HEK293 (cell line): Measurements from ENCODE around the gene TIMM50.

Experiments used
- CTCF ChIA-PET: fragments of 350-600 bp; formaldehyde crosslinking; extraction: SDS; loops from one replicate; lab custom pipeline; 2021; ENCODE audit warnings: antibody characterized with exemption; lab: Yijun Ruan, JAX
- POLR2A ChIA-PET: fragments of 300-600 bp; formaldehyde crosslinking; extraction: SDS; loops from one replicate; lab custom pipeline; 2020; ENCODE audit warnings: antibody characterized with exemption, inconsistent platforms; lab: Yijun Ruan, JAX
- H3K27ac ChIP-seq: fragments of 200-500 bp; sonication (Bioruptor generic); 2 replicates; pipeline ENCODE4 v1.5.1; 2014; ENCODE audit warnings: low read depth, low read length, control low read depth, inconsistent platforms; ENCODE audit errors: extremely low read depth
- H3K36me3 ChIP-seq, 2 experiments: fragments of 200-500 bp in 1 of 2; sonication (Bioruptor generic) in 1 of 2; 1 replicate in 1 of 2; 2 replicates in 1 of 2; pipeline ENCODE4 v1.5.1; 2014 to 2017; ENCODE audit warnings: inconsistent platforms in 2 of 2, low read length in 2 of 2; ENCODE audit not compliant: control insufficient read depth in 2 of 2, insufficient read depth in 1 of 2
- H3K4me1 ChIP-seq: fragments of 200-500 bp; sonication (Bioruptor generic); 2 replicates; pipeline ENCODE4 v1.5.1; 2014; ENCODE audit warnings: mild to moderate bottlenecking, low read length, inconsistent platforms; ENCODE audit not compliant: control insufficient read depth, insufficient read depth
- H3K4me3 ChIP-seq: 2 replicates; pipeline ENCODE4 v1.5.1; 2011; ENCODE audit warnings: low read depth, mild to moderate bottlenecking, control low read depth, low read length, moderate library complexity
- H3K9me3 ChIP-seq: fragments of 200-500 bp; sonication (Bioruptor generic); 2 replicates; pipeline ENCODE4 v1.5.1; 2014; ENCODE audit warnings: low read depth, low read length, inconsistent platforms; ENCODE audit not compliant: control insufficient read depth, insufficient read depth
- BCL11A ChIP-seq: fragments of 450-650 bp; formaldehyde crosslinking; IDR thresholded peaks from 2 replicates; pipeline ENCODE4 v1.5.1; 2016; ENCODE audit warnings: low read depth, missing biosample characterization, missing genetic modification characterization
- HOXA7 ChIP-seq: sonication (generic); formaldehyde crosslinking; IDR thresholded peaks from 2 replicates; pipeline ENCODE4 v1.8.1; 2022; ENCODE audit warnings: missing genetic modification reagents, borderline replicate concordance
- HOXC10 ChIP-seq: sonication (generic); formaldehyde crosslinking; IDR thresholded peaks from 2 replicates; pipeline ENCODE4 v1.8.1; 2023; ENCODE audit warnings: mild to moderate bottlenecking, missing genetic modification reagents
- IKZF3 ChIP-seq: fragments of 450-650 bp; IDR thresholded peaks from 2 replicates; pipeline ENCODE4 v1.5.0; 2018; ENCODE audit warnings: missing biosample characterization, mild to moderate bottlenecking, missing genetic modification characterization, moderate library complexity
- RBAK ChIP-seq: fragments of 450-650 bp; formaldehyde crosslinking; IDR thresholded peaks from 2 replicates; pipeline ENCODE4 v1.5.1; 2016; ENCODE audit warnings: missing biosample characterization, missing genetic modification characterization
- SCRT2 ChIP-seq: fragments of 450-650 bp; formaldehyde crosslinking; IDR thresholded peaks from 2 replicates; pipeline ENCODE4 v1.5.1; 2016; ENCODE audit warnings: missing biosample characterization, missing genetic modification characterization
- ZBTB17 ChIP-seq: fragments of 450-650 bp; formaldehyde crosslinking; IDR thresholded peaks from 2 replicates; pipeline ENCODE4 v1.5.1; 2016; ENCODE audit warnings: missing biosample characterization, missing genetic modification characterization
- ZEB2 ChIP-seq: fragments of 450-650 bp; formaldehyde crosslinking; IDR thresholded peaks from 2 replicates; pipeline ENCODE4 v1.5.1; 2016; ENCODE audit warnings: missing biosample characterization, missing genetic modification characterization
- ZNF121 ChIP-seq: fragments of 450-650 bp; formaldehyde crosslinking; IDR thresholded peaks from 2 replicates; pipeline ENCODE4 v1.5.1; 2016; ENCODE audit warnings: missing biosample characterization, missing genetic modification characterization
- ZNF16 ChIP-seq: fragments of 450-650 bp; formaldehyde crosslinking; IDR thresholded peaks from 2 replicates; pipeline ENCODE4 v1.5.1; 2016; ENCODE audit warnings: low read depth, missing biosample characterization, missing genetic modification characterization
- ZNF18 ChIP-seq: fragments of 450-650 bp; formaldehyde crosslinking; IDR thresholded peaks from 2 replicates; pipeline ENCODE4 v1.5.1; 2016; ENCODE audit warnings: missing biosample characterization, missing genetic modification characterization
- ZNF366 ChIP-seq: fragments of 450-650 bp; formaldehyde crosslinking; conservative IDR thresholded peaks from 2 replicates; pipeline ENCODE4 v1.5.1; 2016; ENCODE audit warnings: missing biosample characterization, missing genetic modification characterization
- ZNF423 ChIP-seq: fragments of 450-650 bp; formaldehyde crosslinking; IDR thresholded peaks from 2 replicates; pipeline ENCODE4 v1.5.1; 2016; ENCODE audit warnings: missing biosample characterization, missing genetic modification characterization
- ZNF670 ChIP-seq: fragments of 450-650 bp; formaldehyde crosslinking; IDR thresholded peaks from 2 replicates; pipeline ENCODE4 v1.5.1; 2016; ENCODE audit warnings: missing biosample characterization, missing genetic modification characterization, low read depth
- TF ChIP-seq, protein P1 (sequence below): fragments of 450-650 bp; formaldehyde crosslinking; IDR thresholded peaks from 2 replicates; pipeline ENCODE4 v1.5.1; 2016; ENCODE audit warnings: missing biosample characterization, missing genetic modification characterization
- TF ChIP-seq, protein P2 (sequence below): fragments of 450-650 bp; formaldehyde crosslinking; IDR thresholded peaks from 2 replicates; pipeline ENCODE4 v1.5.1; 2016; ENCODE audit warnings: missing biosample characterization, missing genetic modification characterization

Gene TIMM50

DNA sequence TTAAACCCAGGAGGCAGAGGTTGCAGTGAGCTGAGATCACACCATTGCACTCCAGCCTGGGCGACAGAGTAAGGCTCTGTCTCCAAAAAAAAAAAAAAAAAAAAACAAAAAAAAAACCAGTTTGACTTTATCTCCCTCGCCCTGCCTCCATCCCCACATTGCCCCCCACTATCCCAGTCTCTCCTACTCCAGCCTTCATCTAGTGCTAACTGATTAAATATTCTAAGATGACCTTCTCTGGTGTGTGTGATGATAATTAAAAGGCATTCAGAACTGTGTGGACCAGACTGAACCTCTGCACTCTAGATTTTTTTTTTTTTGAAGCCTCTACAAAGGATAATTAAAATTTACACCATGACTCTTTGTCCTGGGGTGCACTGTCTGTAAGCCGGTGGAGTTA lies 12.2 kb downstream of the TIMM50 start:
- no peaks in the 10 kb centered on the region for H3K9me3 ChIP-seq
- CTCF ChIA-PET, result interaction anchor here (0.8 to 4.1 kb wide), 5 partner anchors 10 to 52 kb away, joined by 3 to 21 read pairs (median 9); no protein-coding TSS in a partner anchor
- TF ChIP-seq HOXC10, result no peak
- TF ChIP-seq, protein P1, sequence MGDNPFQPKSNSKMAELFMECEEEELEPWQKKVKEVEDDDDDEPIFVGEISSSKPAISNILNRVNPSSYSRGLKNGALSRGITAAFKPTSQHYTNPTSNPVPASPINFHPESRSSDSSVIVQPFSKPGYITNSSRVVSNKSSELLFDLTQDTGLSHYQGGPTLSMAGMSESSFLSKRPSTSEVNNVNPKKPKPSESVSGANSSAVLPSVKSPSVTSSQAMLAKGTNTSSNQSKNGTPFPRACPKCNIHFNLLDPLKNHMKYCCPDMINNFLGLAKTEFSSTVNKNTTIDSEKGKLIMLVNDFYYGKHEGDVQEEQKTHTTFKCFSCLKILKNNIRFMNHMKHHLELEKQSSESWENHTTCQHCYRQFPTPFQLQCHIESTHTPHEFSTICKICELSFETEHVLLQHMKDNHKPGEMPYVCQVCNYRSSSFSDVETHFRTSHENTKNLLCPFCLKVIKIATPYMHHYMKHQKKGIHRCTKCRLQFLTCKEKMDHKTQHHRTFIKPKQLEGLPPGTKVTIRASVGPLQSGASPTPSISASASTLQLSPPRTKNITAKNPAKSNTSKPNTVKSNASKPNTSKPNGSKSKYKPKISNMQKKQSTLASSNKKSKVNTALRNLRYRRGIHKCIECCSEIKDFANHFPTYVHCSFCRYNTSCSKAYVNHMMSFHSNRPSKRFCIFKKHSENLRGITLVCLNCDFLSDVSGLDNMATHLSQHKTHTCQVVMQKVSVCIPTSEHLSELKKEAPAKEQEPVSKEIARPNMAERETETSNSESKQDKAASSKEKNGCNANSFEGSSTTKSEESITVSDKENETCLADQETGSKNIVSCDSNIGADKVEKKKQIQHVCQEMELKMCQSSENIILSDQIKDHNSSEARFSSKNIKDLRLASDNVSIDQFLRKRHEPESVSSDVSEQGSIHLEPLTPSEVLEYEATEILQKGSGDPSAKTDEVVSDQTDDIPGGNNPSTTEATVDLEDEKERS, result no peak
- TF ChIP-seq, protein P2, sequence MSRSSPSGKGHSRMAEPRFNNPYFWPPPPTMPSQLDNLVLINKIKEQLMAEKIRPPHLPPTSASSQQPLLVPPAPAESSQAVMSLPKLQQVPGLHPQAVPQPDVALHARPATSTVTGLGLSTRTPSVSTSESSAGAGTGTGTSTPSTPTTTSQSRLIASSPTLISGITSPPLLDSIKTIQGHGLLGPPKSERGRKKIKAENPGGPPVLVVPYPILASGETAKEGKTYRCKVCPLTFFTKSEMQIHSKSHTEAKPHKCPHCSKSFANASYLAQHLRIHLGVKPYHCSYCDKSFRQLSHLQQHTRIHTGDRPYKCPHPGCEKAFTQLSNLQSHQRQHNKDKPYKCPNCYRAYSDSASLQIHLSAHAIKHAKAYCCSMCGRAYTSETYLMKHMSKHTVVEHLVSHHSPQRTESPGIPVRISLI (tag by site-specific recombination), result peak; percentile 95
- no peak for TF ChIP-seq RBAK (tag by site-specific recombination)
- peaks cover 4% of the 10 kb centered on the region for H3K4me1 ChIP-seq
- H3K36me3 ChIP-seq, result peaks cover 40 to 51% of the 10 kb centered on the region in 2 experiments
- no peak overlapping the region for H3K4me3 ChIP-seq
- H3K27ac ChIP-seq, result no peak overlapping the region
- POLR2A ChIA-PET, result interaction anchor here (0.9 to 2.0 kb wide), 3 partner anchors 20 to 57 kb away, joined by 4 to 10 read pairs (median 5); partner anchors contain the start of genes EID2B and RPS16

DNA sequence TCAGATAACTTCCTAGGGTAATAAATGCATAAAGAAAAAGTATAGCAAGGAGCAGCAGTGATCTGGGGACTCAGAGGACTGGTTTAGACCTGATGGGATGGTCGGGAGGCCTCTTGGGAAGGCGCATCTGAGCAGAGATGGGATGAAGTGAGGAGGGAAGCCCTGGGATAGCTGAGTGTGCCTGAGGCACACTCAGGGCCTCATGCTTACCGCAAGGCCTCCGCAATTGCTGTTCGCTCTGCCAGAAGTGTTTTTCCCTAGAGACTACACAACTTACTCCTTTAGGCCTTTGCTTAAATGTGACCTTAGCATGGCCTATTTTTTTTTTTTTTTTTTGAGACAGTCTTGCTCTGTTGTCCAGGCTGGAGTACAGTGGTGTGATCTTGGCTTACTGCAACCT lies 14.0 kb downstream of the TIMM50 start:
- Histone ChIP-seq H3K9me3 (no peaks in the 10 kb centered on the region), H3K27ac (peak overlapping the region; percentile 56), H3K36me3 (peaks cover 21 to 33% of the 10 kb centered on the region in 2 experiments), H3K4me1 (peaks cover 16% of the 10 kb centered on the region), H3K4me3 (no peak overlapping the region)
- POLR2A ChIA-PET, result interaction anchor here (0.6 kb wide), 1 partner anchor 98 kb away, joined by 3 read pairs; no protein-coding TSS in a partner anchor
- TF ChIP-seq BCL11A (tag by site-specific recombination) (0 out of 2 replicates have a peak, but pooled peaks have one; percentile 27), IKZF3 (tag by site-specific recombination) (peak; percentile 37; the same call in 1 of the 2 replicates), ZEB2 (tag by site-specific recombination) (0 out of 2 replicates have a peak, but pooled peaks have one; percentile 22), ZBTB17 (tag by site-specific recombination) (peak; percentile 62), HOXA7 (CRISPR knock-in tag) (no peak), SCRT2 (no peak), ZNF670 (tag by site-specific recombination) (no peak), ZNF18 (tag by site-specific recombination) (0 out of 2 replicates have a peak, but pooled peaks have one; percentile 32)
- TF ChIP-seq, protein P2 (tag by site-specific recombination), result peak; percentile 51; the same call in 1 of the 2 replicates
- CTCF ChIA-PET, result interaction anchor here (0.6 to 4.2 kb wide), 7 partner anchors 9 to 179 kb away, joined by 3 to 20 read pairs (median 6); no protein-coding TSS in a partner anchor

GRCh38 chr19:39496063-39496462 lies 15.4 kb downstream of the TIMM50 start:
- Histone ChIP-seq H3K27ac (no peak overlapping the region), H3K4me3 (no peak overlapping the region), H3K36me3 (peaks cover 11 to 19% of the 10 kb centered on the region in 2 experiments), H3K4me1 (peaks cover 16% of the 10 kb centered on the region), H3K9me3 (no peaks in the 10 kb centered on the region)
- ChIA-PET CTCF (interaction anchor here (0.6 to 4.2 kb wide), 13 partner anchors 15 to 596 kb away, joined by 3 to 20 read pairs (median 3); partner anchors contain the start of genes EID2, EID2B, NFKBIB and RPS16), POLR2A (interaction anchor here (1.1 to 3.5 kb wide), 3 partner anchors 11 to 60 kb away, joined by 5 to 11 read pairs (median 7); partner anchors contain the start of genes RPS16 and TIMM50)
- TF ChIP-seq ZNF423 (tag by site-specific recombination), result no peak
- peak; percentile 82 for TF ChIP-seq ZNF121
- no peak for TF ChIP-seq ZNF366 (tag by site-specific recombination)
- TF ChIP-seq ZNF16, result 0 out of 2 replicates have a peak, but pooled peaks have one; percentile 28
